22Rv1 (cell line): ENCODE measurements around the gene BLCAP.

ENCODE experiments used
- H3K27ac ChIP-seq: fragments of 450-650 bp; 2 replicates; pipeline ENCODE4 v1.5.1; 2017
- ZFX ChIP-seq: fragments of 450-650 bp; IDR thresholded peaks from 2 replicates; pipeline ENCODE4 v1.6.1; 2017; ENCODE audit warnings: antibody characterized with exemption, borderline replicate concordance
- TF ChIP-seq, protein P1 (sequence below): fragments of 450-650 bp; IDR thresholded peaks from 2 replicates; pipeline ENCODE4 v1.5.1; 2017; ENCODE audit warnings: mild to moderate bottlenecking

Gene BLCAP

DNA sequence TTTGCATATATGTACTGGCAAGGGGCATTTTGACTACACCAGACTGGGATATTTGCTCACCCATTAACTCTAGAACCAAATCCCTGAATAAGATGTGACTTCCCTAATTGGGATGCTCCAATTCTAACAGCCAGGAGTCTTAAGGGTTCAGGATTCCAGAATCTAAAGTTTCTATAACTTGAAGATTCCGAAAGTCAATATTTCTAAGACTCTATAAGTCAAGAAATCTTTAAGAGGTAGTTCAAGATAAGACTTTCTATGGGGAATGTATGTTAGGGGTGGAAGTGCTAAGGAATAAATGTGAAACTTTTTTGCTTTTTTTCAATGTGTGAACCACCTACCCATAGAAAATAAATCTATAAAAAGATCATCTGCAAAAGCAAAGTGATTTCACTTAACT is 42.7 kb upstream of the BLCAP start:
- no peak overlapping the region for H3K27ac ChIP-seq
- TF ChIP-seq ZFX: no peak
- TF ChIP-seq, protein P1, sequence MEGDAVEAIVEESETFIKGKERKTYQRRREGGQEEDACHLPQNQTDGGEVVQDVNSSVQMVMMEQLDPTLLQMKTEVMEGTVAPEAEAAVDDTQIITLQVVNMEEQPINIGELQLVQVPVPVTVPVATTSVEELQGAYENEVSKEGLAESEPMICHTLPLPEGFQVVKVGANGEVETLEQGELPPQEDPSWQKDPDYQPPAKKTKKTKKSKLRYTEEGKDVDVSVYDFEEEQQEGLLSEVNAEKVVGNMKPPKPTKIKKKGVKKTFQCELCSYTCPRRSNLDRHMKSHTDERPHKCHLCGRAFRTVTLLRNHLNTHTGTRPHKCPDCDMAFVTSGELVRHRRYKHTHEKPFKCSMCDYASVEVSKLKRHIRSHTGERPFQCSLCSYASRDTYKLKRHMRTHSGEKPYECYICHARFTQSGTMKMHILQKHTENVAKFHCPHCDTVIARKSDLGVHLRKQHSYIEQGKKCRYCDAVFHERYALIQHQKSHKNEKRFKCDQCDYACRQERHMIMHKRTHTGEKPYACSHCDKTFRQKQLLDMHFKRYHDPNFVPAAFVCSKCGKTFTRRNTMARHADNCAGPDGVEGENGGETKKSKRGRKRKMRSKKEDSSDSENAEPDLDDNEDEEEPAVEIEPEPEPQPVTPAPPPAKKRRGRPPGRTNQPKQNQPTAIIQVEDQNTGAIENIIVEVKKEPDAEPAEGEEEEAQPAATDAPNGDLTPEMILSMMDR: no peak

DNA sequence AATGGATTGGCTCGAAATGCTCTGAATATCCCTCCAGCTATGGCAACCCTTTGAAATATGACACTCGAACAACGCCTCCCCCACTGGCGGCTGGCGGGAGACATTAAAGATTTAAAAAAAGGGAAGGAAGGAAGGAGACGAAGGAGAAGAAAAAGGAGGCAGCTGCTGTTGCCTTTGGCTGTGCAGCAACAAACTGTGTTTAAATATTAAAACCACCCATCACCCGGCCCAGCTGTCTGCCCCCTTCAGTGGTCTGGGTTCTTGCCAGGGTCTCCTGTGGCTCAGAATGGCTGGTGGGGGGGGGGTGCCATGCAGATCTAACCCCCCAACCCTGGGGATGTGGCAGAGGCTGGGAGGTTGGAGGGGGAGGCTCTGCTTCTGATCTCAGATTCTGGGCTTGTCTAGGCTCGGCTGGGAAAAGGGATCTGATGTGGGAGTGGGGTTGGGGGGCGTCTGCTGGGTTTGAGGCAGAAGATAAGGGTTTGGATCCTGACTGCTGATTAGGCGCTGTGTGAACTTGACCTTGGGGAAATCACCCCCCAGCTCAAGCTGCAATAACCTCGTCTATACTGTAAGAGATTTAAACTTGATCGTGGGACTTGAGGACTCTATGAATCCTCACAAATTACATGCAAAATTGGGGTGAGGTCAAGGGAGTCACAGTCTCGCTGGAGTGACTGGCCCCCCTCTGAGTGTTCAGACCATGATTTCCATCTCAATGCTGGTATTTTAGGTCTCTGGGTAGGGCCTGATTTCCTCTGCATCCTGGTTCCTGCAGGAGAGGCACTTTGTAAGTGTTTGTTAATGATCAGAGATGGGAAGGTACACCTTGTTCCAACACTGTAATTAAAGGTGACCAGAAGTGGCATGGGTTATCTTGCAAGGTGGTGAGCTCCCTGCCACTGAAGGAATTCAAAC is 40.3 kb upstream of the BLCAP start:
- no peak for TF ChIP-seq ZFX
- TF ChIP-seq, protein P1: no peak
- no peak overlapping the region for H3K27ac ChIP-seq

DNA sequence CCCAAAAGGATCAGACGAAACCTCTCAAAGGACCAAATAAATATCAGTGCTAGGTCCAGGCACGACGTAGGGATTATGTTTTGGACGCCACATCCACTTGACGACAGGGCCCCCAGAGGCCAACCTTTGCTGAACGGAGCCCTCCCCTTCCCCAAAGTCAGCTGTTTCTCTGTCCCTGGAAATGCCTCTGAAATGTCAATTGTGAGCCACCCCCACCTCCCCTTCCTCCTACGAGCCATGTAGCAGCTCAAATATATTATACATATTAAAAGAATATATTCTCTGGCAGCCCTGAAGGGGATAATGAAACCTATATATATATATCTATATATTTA is 39.6 kb upstream of the BLCAP start:
- no peak overlapping the region for H3K27ac ChIP-seq
- TF ChIP-seq, protein P1: no peak
- TF ChIP-seq ZFX: no peak

DNA sequence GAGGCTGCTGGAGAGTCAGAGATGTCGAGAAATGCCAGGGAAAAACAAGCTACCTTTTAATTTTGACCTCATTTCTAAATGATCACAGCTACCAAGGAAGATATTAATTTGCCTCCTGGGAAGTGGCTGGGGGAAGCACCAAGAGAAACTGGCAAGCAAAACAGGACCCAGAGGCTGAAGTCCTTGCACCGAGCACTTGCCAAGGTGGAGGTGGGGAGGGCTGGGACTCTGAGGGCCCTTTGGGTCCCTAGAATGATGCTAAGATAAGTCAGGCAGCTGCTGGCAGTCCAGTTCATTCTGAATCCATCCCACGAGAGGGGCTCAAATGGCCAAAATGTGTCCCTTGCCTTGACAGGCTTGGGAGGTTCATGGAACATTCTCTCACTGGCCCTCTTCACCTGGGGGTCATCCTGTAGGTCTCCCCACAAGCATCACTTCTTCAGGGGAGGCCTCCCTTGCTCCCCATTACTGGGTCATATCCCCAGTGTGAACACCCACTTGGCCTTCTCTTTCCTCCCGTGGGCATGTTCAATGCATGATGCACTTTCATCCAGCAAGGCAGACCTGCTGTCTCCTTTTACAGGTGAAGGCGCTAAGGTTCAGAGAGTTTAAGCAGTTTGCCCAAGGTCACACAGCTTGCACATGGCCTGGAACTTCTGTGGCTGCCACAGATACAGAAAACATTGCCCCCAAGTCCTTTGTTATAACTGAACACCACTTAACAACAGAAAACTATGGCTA is 39.1 kb upstream of the BLCAP start:
- no peak overlapping the region for H3K27ac ChIP-seq

DNA sequence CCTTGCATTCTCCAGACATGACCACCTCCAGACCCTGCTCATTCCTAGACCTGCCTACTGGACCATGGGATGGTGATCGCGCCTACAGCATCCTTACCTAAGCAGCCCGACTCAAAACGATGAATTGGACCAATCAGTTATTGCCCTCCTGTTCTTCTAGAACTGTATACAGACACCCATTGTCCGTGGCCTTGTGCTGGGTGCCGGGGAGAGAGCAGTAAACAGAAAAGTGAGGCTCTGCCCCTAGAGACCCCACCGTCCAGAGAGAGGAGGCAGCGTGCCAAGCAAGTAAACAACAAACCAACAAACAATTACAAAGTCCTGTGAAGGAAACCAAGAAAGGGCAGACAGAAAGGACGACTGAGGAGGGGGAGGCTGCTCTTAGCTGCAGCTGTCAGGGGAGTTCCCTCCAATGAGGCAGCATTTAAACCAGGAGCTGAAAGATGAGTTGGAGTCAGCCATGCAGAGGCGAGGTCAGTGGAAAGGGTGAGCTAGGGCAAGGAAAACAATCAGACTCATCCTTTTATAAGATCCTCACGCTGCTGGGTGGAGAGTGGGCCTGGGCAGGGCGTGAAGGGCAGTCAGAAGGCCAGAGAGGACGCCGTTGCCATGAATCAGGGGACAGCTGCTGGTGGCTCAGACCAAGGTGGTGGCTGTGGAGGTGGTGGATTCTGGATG is 37.6 kb upstream of the BLCAP start:
- TF ChIP-seq, protein P1: no peak
- TF ChIP-seq ZFX: no peak
- H3K27ac ChIP-seq: no peak overlapping the region

More for the DNA sequence above, 39.1 kb upstream of the BLCAP start:
- TF ChIP-seq, protein P1: no peak
- no peak for TF ChIP-seq ZFX

DNA sequence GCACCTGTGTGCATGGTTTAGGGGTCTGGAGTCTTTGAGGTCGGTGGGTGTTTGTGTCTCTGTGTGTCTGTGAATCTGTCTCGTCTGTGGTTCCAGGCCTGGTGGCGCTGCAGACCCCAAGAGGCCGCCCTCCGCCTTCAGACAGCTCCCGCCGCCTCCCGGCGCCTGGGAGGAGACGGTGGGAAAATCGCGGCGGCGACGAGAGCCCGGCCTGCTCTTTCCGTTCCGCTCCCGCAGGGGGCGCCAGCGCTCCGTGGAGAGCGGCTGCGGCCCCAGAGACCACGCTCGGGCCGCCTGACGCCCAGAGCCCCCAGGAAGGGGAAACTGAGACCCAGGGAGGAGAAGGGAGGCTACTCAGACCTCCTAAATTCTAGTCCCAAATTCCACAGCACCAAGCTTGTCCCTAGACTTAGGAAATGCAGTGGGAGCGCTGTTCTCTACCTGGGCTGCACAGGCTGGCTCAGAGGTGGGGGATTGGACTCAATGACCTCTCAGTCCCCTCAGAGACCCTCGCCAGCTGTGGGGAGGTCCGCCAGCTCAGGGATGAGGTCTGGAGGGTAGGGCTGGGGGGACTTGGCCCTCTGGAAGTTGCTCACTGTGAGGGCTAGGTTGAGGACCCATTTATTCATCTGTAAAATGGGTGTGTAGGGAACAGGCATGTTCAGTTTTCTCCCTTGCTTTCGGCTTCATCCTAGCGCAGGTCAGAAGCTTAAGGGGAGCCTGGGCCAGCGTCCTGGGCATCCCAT is 36.9 kb upstream of the BLCAP start:
- TF ChIP-seq, protein P1: peak; percentile 97
- no peak for TF ChIP-seq ZFX
- no peak overlapping the region for H3K27ac ChIP-seq
